HG03045 (cell line): Measurements from ENCODE around the gene WEE2.

Experiments used
- ATAC-seq: cut with Tn5 transposase; IDR thresholded peaks from one replicate; pipeline ENCODE4 v1.9.1; 2021; ENCODE audit warnings: mild to moderate bottlenecking, moderate library complexity; ENCODE audit not compliant: unreplicated experiment

WEE2 gene

GRCh38 chr7:141708351-141708750, at the start of gene WEE2:
WEE2 (plus strand) TSS chr7:141708353; CDS start chr7:141708759, 406 bp downstream.
- ATAC-seq = no peak

DNA sequence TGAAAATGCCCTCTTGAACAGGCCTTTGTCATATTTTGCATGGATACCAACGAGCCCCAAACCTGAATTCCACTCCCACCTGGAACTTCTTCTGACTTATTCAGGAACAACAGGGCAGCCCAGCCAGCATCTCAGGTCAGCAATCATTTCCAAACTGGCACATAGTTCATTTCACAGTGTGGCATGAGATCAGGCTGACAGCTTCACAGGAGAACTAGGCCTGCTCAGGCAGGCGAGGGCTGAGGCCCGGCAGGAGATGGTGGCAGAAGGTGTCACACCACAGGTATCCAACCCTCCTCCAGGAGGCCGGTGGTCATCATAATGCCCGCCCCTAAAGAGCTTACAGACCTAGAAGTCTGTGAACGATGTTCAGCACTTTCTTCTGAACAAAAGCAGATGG, 48.7 kb upstream of the WEE2 start:
- no peak for ATAC-seq

- ATAC-seq = no peak
Observed at GRCh38 chr7:141660259-141660658, 47.9 kb upstream of the WEE2 start.

GRCh38 chr7:141663081-141663849, 44.9 kb upstream of the WEE2 start:
- no peak for ATAC-seq

DNA sequence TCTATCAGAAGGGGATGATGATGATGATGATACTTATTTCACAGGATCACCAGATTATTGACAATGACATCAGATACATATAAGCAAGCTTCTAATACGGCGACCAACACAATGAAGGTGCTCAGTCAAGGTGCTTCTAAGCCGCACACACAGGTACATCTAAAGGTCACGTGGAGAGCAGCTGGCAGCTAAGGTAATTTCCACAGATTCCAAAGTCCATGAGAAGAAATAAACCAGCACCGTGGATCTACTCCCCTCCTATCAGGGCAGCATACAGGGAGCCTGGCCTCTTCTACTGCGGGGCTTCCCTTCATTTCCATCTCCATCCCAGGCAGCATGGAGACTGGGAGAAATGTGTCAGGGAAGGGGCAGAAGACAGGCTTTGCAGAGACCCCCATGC, 43.7 kb upstream of the WEE2 start:
- no peak for ATAC-seq

DNA sequence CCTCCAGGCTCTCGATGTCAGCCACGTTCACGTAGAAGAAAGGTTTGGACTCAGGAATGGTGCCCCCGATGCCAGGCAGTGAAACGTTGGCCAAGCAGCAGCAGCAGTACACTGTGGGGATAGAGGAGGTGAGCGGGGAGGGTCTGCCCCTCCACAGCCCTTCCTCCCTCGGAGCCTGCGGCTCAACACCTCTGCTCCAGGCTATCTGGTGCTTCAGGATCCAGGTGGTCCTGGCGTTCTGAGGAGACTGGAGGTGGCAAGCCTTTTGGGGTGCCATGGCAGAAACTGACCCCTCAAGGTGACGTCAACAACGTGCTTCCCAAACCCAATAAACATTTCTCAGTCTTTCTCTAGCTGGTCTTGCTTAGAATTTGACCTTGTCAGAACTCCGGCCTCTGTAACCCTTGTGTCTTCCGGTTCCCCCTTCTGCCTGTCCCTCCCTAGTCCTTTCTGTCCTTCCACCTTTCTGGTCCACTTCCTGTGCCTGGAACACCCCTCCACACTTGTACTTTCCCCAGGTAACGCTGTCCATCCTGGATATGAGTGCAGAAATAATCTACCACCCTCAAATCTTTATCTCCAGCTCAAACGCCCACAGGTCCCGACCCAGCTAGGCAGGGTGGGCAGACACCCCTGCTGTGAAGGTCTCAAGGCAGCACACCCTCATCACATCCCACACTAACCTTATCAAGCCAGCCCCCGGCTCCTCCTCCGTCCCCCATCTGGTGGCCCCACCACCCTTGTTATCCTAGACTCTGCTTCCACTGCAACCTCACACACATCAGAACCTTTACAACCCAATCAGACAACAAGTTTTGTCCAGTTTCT, 42.7 kb upstream of the WEE2 start:
- no peak for ATAC-seq

DNA sequence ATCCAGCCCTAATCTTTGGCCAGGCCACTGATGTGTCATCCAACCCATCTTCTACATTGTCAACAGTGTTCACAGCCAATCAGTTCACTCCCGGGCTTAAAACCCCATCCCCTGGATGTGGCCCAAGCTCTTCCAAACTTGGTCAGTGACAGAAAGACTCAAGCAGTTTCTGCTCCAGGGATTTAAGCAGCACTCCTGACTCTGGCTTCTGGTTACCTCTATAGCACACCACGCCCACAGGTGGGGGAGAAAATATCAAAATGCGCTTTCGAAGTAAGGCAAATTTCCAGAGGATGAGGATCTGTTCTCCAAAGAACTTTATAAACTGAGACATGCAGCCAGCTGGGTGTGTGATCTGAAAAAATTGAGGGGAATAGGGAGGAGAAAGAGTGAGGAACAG, 42.1 kb upstream of the WEE2 start:
- ATAC-seq = no peak

GRCh38 chr7:141668853-141669252, 39.3 kb upstream of the WEE2 start:
- ATAC-seq = no peak

- ATAC-seq = no peak
Observed at GRCh38 chr7:141671705-141672496, 36.3 kb upstream of the WEE2 start.

GRCh38 chr7:141673346-141673745, 34.8 kb upstream of the WEE2 start:
- no peak for ATAC-seq

GRCh38 chr7:141674171-141674671, 33.9 kb upstream of the WEE2 start:
- no peak for ATAC-seq

GRCh38 chr7:141674702-141675101, 33.5 kb upstream of the WEE2 start:
- no peak for ATAC-seq

DNA sequence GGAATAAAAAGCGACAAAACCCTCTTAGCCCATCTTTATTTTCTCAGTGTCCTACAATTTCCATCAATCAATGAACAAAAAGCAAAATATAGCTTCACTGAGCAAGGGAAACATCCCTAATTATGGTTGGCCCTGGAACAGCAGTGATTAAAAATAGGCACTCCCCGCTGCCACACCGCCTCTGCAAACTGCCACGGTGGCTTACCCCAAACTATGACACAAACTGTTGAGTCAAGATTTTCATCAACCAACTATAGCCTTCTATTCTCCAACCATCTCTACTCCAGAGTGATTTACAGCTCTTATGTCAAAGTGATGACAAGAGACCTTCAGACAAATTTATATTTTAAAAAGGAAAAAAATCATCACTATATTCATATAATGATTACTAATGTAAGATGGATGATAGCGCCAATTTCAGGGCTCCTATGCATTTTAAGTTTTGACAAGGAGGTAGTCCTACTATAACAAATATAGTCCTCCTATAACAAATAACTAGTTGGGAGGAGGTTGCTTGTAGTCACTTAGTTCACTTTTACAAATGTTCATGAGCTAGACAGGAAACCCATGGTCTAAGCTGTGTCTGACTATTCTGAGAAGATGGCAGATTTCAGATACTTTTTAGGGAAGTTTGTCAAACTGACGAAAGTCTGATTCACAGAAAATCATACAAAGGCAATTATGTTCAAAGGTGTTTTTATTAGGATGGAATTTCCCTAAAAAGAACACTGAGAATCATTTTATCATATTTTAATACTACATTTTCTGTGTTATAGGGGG, 32.5 kb upstream of the WEE2 start:
- ATAC-seq = no peak

- no peak for ATAC-seq
Observed at GRCh38 chr7:141676618-141677017, 31.5 kb upstream of the WEE2 start.

DNA sequence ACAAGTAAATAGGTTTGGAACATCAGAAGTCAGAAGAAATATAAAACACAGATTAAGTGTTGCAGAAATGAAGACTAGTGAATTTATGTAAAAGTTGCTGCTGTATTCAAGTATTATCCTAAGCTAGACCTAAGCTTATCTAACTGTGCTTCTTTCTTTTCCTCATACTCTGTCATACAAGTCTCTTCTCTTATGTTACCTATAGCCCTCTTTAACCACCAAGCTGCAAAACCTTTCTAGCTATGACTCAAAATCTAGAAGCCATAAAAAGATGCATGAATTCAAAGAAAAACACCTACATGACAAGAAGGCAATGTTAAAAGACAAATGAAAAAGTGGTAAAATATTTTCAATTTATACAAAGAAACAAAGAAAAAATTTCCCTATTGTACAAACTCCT, 29.1 kb upstream of the WEE2 start:
- peak; percentile 64 for ATAC-seq

DNA sequence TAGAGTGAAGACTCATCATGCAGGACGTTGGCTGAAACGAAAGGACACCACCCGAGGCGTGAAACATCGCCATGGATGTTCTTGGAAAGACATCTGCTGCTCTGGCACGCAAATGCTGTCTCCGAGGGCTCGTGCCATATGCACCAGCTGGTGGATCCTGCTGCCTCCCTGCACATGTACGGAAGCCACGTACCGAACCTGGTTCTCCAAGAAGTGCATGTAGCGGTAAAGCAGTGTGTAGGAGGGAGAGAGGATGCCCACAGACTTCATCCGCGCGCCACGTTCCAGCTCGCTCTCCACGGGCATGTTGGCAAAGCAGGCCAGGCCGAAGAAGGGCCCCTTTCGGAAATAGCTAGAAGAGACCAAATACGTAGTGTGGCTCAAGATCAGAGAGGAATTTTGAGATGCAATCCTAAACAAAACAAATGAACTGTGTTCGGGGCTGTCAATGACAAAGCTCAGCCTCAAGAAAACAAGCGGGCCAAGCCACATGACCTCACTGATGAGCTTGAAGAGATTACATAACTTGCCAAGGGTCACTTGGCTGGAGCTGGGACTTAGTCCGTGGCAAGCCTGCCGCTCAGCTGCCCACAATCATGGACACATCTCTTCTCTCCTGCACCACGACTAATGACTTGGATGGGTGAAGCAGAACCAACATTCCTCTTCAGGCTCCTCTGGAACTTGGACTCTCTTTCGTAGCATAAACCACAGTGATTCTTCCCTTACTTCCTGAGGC, 22.7 kb upstream of the WEE2 start:
- ATAC-seq = no peak

GRCh38 chr7:141686074-141686473, 22.1 kb upstream of the WEE2 start:
- no peak for ATAC-seq

DNA sequence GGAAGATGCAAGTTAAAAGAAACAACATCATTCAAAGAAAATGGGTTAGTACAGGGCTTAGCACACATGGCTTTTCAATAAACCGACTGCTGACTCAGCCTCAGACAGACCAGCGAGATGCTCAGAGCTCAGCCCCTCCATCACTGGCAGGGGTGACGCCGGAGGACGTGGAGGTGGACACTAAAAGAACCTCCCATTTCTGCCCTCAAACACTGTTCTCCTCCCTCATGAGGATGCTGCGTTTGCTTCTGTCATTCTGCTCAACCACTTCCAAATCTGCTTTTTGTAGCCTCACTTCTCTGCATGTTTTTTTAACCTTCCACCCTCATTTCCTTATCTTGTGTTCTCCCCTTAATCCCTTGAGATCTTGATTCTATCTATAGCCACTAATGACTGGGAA, 21.5 kb upstream of the WEE2 start:
- ATAC-seq = no peak

- ATAC-seq = no peak
Observed at GRCh38 chr7:141688043-141688442, 20.1 kb upstream of the WEE2 start.
